HG02623 (cell line): ENCODE results near the gene TBCD.

ENCODE experiments used
- ATAC-seq: cut with Tn5 transposase; IDR thresholded peaks from one replicate; pipeline ENCODE4 v1.9.1; 2021; ENCODE audit warnings: moderate library complexity; ENCODE audit not compliant: unreplicated experiment

TBCD gene

GRCh38 chr17:82751571-82752370 lies at the start of gene TBCD:
TBCD (plus strand) TSS chr17:82752065; CDS start chr17:82752194, 129 bp downstream.
- peak; percentile 65 for ATAC-seq

DNA sequence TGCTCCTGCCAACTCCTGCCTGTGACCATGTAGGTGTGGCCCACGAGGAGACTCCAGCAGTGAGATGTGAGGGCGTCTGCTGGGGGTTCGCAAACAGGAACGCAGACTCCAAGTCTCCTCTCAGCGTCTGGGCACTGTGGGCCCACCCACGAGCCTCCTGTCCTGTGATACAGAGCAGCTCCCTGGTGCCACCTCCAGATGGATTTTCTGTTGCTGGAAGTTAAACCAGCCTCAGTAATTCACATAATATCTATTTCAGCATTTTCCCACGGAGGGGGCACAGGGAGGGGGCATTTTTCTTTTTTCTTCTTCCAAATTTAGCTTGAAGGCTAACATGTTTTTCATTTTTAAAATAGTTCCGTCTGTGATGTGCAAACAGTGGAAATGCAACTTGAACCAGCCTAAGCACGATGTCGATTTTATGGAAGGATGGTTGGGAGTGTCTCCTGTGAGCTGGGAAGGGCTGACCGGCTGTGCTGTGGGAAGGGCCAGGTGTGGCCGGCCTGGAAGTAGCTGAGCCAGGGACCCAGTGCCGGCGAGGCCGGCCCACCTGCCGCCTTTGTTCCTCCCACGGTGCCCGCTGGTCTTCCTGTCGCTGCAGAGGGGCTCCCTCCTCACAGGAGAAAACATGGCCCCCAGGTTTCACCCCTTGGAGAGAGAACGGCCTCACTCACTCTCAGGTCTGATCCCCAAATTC lies 49.5 kb upstream of the TBCD start:
- ATAC-seq, result no peak

GRCh38 chr17:82703036-82703745 lies 48.7 kb upstream of the TBCD start:
- no peak for ATAC-seq

DNA sequence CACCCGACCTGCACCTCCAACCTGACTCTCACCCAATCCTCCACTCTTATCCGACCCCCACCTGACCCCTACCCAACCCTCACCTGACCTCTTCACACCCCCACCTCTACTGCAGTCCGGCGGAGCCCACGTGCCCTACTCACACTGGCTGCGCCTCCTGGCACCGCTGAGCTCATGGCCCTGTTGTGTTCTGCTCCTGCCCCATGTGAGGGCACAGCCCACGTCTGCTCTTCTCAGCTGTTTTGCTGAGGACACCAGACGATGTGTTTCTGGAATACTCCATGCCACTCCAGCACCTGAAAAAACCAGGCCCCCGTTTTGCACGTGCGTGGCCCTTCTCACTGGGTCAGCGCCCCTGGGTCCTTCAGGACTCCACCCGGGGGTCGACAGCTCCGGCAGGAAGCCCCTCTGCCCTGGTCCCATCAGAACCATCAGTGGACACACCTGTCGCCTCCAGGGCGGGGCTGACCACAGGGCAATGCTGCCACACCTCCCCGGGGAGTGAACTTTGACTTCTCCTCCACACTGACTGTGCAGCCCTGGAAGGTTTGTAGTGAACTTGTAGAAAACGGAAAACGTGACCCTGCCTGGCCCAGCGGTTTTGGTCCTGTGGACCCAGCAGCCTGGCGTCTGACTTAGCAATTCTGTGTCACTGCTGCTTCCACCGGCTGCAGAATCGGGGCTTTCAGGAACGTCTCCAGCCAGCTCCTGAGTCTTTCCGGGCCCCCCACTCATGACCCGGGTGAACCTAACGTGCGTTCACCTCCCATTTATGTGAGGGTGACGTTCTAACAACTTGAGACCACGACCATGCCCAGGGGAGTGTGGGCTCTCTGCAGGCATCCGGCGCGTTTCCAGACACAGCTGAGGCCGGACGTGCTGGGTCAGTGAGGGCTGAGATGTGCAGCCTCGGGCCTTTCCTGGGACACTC lies 47.7 kb upstream of the TBCD start:
- ATAC-seq, result no peak

GRCh38 chr17:82704886-82705285 lies 47.0 kb upstream of the TBCD start:
- no peak for ATAC-seq

DNA sequence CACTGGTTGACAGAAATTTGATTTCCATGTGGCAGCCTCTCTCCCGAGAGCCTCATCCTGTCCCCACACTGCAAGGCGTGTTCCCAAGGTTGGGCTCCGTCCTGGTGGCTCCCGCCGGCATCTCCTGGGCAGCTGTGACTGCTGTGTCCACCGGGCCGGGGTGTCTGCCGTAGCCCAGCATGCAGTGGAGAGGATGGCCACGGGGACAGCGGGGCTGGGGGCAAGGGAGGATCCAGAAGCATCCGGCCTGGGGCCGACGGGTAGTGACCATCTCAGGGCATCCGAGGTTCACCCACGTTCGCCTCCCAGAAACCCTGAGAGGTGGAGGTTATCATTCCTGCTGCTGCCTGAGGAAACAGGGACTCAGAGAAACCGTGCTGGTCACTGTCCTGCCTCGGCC lies 46.1 kb upstream of the TBCD start:
- ATAC-seq, result no peak

DNA sequence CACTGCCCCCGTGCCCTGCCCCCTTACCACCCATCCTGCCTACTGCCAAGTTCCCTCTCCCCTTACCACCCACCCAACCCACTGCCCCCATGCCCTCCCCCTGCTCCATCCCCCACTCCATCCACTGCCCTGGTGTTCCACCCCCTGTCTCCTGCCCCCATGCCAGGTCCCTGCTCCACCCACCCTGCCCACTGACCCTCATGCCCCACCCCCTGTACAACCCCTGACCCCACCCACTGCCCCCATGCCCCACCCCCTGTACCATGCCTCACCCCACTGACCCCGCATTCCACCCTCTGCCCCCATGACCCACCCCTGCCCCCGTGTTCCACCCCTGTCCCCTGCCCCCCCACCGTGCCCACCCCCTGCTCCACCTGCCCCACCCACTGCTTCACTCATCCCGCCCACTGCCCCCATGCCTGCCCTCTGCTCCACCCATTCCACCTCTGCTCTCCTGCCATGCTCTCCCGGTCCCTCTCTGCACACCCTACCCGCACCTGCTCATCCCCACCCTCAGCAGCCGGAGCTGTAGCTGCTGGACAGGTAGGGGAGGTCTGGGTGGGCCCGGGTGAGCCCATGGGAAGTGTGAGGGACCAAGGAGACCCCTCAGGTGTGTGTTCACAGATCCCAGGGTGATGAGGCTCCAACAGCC lies 42.7 kb upstream of the TBCD start:
- ATAC-seq, result no peak

- ATAC-seq, result no peak
Measured at GRCh38 chr17:82709676-82710498, 42.0 kb upstream of the TBCD start.

DNA sequence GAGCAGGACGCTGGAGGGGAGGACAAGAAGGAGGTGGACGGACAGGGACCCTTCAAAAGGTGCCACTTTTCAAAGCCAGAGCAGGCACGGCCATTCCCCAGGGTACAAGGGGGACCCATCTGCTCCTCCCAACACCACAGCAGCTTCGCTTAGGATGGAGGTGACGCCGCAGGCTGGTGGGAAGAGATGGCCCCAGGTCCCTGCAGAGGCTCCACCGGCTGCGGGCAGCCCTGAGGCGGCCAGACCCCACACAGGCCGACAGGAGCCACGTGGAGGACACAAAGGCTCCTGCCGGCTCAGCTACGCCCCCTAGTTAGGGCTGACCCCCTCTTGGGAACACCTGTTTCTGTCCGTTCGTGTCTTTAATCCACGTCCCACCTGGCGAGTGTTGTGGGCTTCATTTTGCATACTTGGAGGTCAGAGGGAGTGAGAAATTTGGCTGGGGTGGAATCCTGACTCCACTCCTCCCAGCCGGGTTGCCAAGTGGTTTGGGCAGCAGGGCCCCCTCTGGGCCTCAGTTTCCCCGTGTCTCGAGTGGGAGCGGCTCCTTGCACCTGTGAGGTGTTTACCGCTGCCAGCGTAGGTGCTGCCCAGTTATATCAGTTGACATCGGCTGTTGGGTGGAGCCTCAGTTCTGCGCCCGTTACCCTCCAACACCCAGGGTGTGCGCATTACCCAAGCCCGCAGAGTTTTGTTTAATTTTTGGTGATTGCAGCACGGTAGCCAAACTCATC lies 41.2 kb upstream of the TBCD start:
- ATAC-seq, result no peak

DNA sequence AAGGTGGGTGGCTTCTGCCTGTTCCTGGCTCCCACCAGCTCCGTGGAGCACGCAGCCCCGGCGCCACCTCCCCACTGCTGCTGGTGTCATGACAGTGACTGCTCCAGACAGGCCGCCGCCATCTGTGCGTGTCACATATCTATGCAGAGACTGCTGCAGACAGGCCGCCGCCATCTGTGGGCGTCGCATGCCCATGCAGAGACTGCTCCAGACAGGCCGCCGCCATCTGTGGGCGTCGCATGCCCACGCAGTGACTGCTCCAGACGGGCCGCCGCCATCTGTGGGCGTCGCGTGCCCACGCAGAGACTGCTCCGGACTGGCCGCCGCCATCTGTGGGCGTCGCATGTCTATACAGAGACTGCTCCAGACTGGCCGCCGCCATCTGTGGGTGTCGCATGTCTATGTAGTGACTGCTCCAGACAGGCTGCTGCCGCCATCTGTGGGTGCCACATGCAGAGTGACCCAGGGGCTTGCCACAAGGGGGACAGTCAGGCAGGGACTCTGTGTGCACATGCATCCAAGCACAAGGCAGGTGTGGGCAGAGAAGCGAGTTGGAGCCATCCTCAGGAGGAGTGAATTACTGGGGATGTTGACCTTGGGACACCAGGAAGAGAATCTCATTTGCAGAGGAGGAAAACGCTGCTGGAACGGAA lies 38.7 kb upstream of the TBCD start:
- no peak for ATAC-seq

DNA sequence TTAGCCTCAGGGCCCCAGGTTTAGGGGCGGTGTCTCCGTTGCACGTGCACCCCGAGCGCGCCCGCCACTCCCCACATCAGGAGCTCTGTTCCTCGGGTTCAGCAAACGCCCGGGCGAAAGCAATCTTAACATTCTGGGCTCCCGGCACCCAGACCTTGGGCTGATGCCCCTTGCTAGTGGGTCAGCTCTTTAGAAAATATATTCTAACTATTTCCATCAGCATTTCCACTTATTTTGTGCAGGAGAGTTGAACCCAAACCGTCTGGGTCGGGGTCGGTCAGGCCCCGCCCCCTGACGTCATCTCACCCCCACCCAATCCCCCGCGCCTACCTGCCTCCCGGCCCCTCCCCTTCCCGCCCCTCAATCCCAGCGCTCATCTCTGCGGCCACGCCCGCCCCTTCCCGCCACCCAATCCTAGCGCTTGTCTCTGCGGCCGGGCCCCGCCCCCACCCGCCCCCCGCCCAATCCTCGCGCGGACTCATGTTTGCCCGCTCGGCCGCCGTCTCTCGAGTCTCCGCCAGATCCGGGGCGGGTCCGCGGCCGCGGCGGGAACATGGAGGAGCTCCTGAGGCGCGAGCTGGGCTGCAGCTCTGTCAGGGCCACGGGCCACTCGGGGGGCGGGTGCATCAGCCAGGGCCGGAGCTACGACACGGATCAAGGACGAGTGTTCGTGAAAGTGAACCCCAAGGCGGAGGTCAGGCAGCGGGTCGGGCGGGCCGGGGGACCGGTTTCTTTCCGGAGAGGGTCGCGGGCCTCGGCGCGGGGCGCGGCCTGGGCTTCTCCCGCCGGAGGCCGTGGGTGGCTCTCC lies 35.5 kb upstream of the TBCD start, which contains the start of gene FN3KRP:
FN3KRP (plus strand) TSS at position 504 of the 808 bp plus-strand sequence; CDS start at position 554, 50 bp downstream.
- ATAC-seq, result peak; percentile 65

GRCh38 chr17:82718986-82719685 lies 32.7 kb upstream of the TBCD start:
- ATAC-seq, result no peak

DNA sequence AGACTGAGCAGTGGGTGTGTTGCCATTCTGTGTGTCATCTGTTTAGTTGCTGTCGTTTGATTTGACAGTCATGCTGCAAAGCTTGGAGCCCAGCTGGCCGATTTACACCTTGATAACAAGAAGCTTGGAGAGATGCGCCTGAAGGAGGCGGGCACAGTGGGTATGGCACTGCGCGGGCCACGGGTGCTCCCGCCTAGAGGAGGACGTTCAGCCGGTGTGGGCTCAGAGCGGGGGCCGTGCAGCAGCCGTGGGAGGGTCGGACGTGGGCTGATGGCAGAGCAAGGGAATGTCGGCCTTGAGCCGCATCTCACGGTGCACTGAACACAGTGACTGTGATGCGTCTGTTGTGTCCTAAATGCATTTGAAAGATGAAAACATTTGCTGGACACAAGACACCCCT lies 31.7 kb upstream of the TBCD start:
- ATAC-seq, result no peak

DNA sequence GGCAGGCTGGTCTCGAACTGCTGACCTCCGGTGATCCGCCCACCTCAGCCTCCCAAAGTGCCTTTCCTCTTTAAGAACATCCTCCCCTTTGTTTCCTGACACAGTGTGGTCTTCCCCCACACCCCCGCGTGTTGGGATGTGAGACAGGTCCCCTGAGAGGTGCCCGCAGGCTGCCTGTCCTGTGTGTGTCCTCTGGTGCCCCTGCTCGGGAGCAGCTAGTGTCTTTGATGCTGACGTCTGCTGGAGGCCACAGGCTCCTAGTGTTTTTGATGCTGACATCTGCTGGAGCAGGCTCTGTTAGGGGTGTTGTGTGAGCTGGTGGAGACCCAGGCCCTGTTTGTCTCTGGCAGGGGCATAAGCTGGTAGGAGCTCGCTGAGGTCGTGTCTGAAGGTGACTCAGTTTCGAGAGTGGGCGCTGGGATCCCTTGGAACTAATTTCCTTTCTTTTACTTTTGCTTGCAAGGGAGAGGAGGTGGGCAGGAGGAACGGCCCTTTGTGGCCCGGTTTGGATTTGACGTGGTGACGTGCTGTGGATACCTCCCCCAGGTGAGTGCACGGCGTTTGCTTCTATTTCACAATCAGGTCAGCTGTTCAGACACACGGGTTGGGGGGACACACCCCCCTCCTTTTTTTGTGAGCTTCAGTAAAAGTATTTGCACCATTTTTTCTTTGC lies 29.4 kb upstream of the TBCD start:
- no peak for ATAC-seq

GRCh38 chr17:82723169-82723807 lies 28.6 kb upstream of the TBCD start:
- ATAC-seq, result no peak

DNA sequence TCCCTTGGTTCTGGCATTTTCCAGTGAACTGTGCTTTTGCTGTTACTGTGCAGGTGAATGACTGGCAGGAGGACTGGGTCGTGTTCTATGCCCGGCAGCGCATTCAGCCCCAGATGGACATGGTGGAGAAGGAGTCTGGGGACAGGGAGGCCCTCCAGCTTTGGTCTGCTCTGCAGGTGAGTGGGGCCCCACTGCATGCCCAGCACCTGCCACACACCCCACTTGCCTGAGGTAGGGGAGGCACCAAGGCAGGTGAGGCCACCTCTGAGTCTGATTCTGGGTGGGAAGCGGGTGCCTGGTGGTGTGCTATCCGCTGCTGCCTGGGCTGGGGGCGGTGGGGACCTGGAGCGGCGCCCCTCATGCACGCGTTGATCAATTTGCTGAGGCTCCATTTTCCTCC lies 25.4 kb upstream of the TBCD start:
- ATAC-seq, result no peak
